HEK293 (cell line): ENCODE results near the gene NUMB.

ENCODE experiments used
- HOXA7 ChIP-seq: sonication (generic); formaldehyde crosslinking; IDR thresholded peaks from 2 replicates; pipeline ENCODE4 v1.8.1; 2022; ENCODE audit warnings: missing genetic modification reagents, borderline replicate concordance
- HOXD13 ChIP-seq: sonication (generic); formaldehyde crosslinking; IDR thresholded peaks from 2 replicates; pipeline ENCODE4 v1.8.0; 2022; ENCODE audit warnings: missing genetic modification reagents, borderline replicate concordance
- OVOL3 ChIP-seq: fragments of 450-650 bp; formaldehyde crosslinking; IDR thresholded peaks from 2 replicates; pipeline ENCODE4 v1.5.1; 2016; ENCODE audit warnings: missing biosample characterization, missing genetic modification characterization
- REST ChIP-seq: fragments of 450-650 bp; formaldehyde crosslinking; IDR thresholded peaks from 2 replicates; pipeline ENCODE4 v1.5.1; 2016; ENCODE audit warnings: missing biosample characterization, missing genetic modification characterization
- WT1 ChIP-seq: fragments of 450-650 bp; formaldehyde crosslinking; IDR thresholded peaks from 2 replicates; pipeline ENCODE4 v1.5.1; 2016; ENCODE audit warnings: missing biosample characterization, missing genetic modification characterization
- ZBTB17 ChIP-seq: fragments of 450-650 bp; formaldehyde crosslinking; IDR thresholded peaks from 2 replicates; pipeline ENCODE4 v1.5.1; 2016; ENCODE audit warnings: missing biosample characterization, missing genetic modification characterization
- ZBTB8A ChIP-seq: fragments of 450-650 bp; formaldehyde crosslinking; IDR thresholded peaks from 2 replicates; pipeline ENCODE4 v1.5.1; 2016; ENCODE audit warnings: missing biosample characterization, missing genetic modification characterization
- ZEB2 ChIP-seq: fragments of 450-650 bp; formaldehyde crosslinking; IDR thresholded peaks from 2 replicates; pipeline ENCODE4 v1.5.1; 2016; ENCODE audit warnings: missing biosample characterization, missing genetic modification characterization
- ZNF114 ChIP-seq: fragments of 450-650 bp; formaldehyde crosslinking; IDR thresholded peaks from 2 replicates; pipeline ENCODE4 v1.5.0; 2017; ENCODE audit warnings: missing biosample characterization, missing genetic modification characterization
- ZNF175 ChIP-seq: fragments of 450-650 bp; formaldehyde crosslinking; IDR thresholded peaks from 2 replicates; pipeline ENCODE4 v1.5.1; 2016; ENCODE audit warnings: missing biosample characterization, missing genetic modification characterization
- ZNF214 ChIP-seq: fragments of 450-650 bp; formaldehyde crosslinking; IDR thresholded peaks from 2 replicates; pipeline ENCODE4 v1.5.1; 2017; ENCODE audit warnings: missing biosample characterization, mild to moderate bottlenecking, missing genetic modification characterization, borderline replicate concordance
- ZNF223 ChIP-seq: fragments of 450-650 bp; formaldehyde crosslinking; IDR thresholded peaks from 2 replicates; pipeline ENCODE4 v1.5.1; 2016; ENCODE audit warnings: missing biosample characterization, missing genetic modification characterization
- ZNF302 ChIP-seq: fragments of 450-650 bp; formaldehyde crosslinking; IDR thresholded peaks from 2 replicates; pipeline ENCODE4 v1.5.1; 2016; ENCODE audit warnings: missing biosample characterization, missing genetic modification characterization, low read depth
- ZNF311 ChIP-seq: fragments of 450-650 bp; formaldehyde crosslinking; IDR thresholded peaks from 2 replicates; pipeline ENCODE4 v1.5.1; 2017; ENCODE audit warnings: missing biosample characterization, missing genetic modification characterization, borderline replicate concordance
- ZNF366 ChIP-seq: fragments of 450-650 bp; formaldehyde crosslinking; conservative IDR thresholded peaks from 2 replicates; pipeline ENCODE4 v1.5.1; 2016; ENCODE audit warnings: missing biosample characterization, missing genetic modification characterization
- ZNF391 ChIP-seq: fragments of 450-650 bp; formaldehyde crosslinking; IDR thresholded peaks from 2 replicates; pipeline ENCODE4 v1.5.1; 2016; ENCODE audit warnings: low read depth, missing biosample characterization, missing genetic modification characterization, borderline replicate concordance
- ZNF404 ChIP-seq: fragments of 450-650 bp; formaldehyde crosslinking; IDR thresholded peaks from 2 replicates; pipeline ENCODE4 v1.5.1; 2017; ENCODE audit warnings: missing biosample characterization, missing genetic modification characterization
- ZNF423 ChIP-seq: fragments of 450-650 bp; formaldehyde crosslinking; IDR thresholded peaks from 2 replicates; pipeline ENCODE4 v1.5.1; 2016; ENCODE audit warnings: missing biosample characterization, missing genetic modification characterization
- ZNF548 ChIP-seq: fragments of 450-650 bp; formaldehyde crosslinking; IDR thresholded peaks from 2 replicates; pipeline ENCODE4 v1.5.1; 2016; ENCODE audit warnings: missing biosample characterization, missing genetic modification characterization
- ZNF692 ChIP-seq: fragments of 450-650 bp; formaldehyde crosslinking; IDR thresholded peaks from 2 replicates; pipeline ENCODE4 v1.5.1; 2016; ENCODE audit warnings: missing biosample characterization, missing genetic modification characterization
- ZNF776 ChIP-seq: fragments of 450-650 bp; formaldehyde crosslinking; IDR thresholded peaks from 2 replicates; pipeline ENCODE4 v1.5.0; 2017; ENCODE audit warnings: missing biosample characterization, missing genetic modification characterization, borderline replicate concordance
- ZNF830 ChIP-seq: fragments of 450-650 bp; IDR thresholded peaks from 2 replicates; pipeline ENCODE4 v1.5.0; 2018; ENCODE audit warnings: missing biosample characterization, missing genetic modification characterization, low read depth, mild to moderate bottlenecking, moderate library complexity
- TF ChIP-seq, protein P1 (sequence below): sonication (generic); formaldehyde crosslinking; IDR thresholded peaks from 2 replicates; pipeline ENCODE4 v1.8.1; 2022; ENCODE audit warnings: mild to moderate bottlenecking, moderate library complexity, missing genetic modification reagents
- TF ChIP-seq, protein P2 (sequence below): fragments of 450-650 bp; formaldehyde crosslinking; IDR thresholded peaks from 2 replicates; pipeline ENCODE4 v1.5.1; 2016; ENCODE audit warnings: missing biosample characterization, missing genetic modification characterization
- TF ChIP-seq, protein P3 (sequence below): fragments of 450-650 bp; formaldehyde crosslinking; IDR thresholded peaks from 2 replicates; pipeline ENCODE4 v1.5.1; 2016; ENCODE audit warnings: missing biosample characterization, missing genetic modification characterization
- TF ChIP-seq, protein P4 (sequence below): fragments of 450-650 bp; formaldehyde crosslinking; IDR thresholded peaks from 2 replicates; pipeline ENCODE4 v1.5.1; 2017; ENCODE audit warnings: missing biosample characterization, missing genetic modification characterization

Gene NUMB

GRCh38 chr14:73227812-73228781 lies 230.2 kb downstream of the NUMB start (continued):
- TF ChIP-seq ZNF175 (no peak), ZNF223 (tag by site-specific recombination) (no peak), ZBTB8A (tag by site-specific recombination) (no peak), ZNF692 (tag by site-specific recombination) (peak; percentile 99), ZNF404 (no peak), ZNF302 (no peak), ZEB2 (tag by site-specific recombination) (0 out of 2 replicates have a peak, but pooled peaks have one; percentile 29), ZNF214 (tag by site-specific recombination) (no peak), OVOL3 (tag by site-specific recombination) (no peak), ZNF311 (tag by site-specific recombination) (no peak), ZBTB17 (tag by site-specific recombination) (no peak), REST (tag by site-specific recombination) (no peak), ZNF830 (tag by site-specific recombination) (no peak), ZNF423 (tag by site-specific recombination) (no peak), ZNF114 (tag by site-specific recombination) (no peak), WT1 (tag by site-specific recombination) (no peak), ZNF391 (no peak), ZNF548 (no peak), HOXA7 (CRISPR knock-in tag) (no peak), ZNF776 (tag by site-specific recombination) (no peak), ZNF366 (0 out of 2 replicates have a peak, but pooled peaks have one; percentile 24), HOXD13 (CRISPR knock-in tag) (no peak)
- TF ChIP-seq, protein P1, sequence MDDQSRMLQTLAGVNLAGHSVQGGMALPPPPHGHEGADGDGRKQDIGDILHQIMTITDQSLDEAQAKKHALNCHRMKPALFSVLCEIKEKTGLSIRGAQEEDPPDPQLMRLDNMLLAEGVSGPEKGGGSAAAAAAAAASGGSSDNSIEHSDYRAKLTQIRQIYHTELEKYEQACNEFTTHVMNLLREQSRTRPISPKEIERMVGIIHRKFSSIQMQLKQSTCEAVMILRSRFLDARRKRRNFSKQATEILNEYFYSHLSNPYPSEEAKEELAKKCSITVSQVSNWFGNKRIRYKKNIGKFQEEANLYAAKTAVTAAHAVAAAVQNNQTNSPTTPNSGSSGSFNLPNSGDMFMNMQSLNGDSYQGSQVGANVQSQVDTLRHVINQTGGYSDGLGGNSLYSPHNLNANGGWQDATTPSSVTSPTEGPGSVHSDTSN (CRISPR knock-in tag): no peak
- TF ChIP-seq, protein P2, sequence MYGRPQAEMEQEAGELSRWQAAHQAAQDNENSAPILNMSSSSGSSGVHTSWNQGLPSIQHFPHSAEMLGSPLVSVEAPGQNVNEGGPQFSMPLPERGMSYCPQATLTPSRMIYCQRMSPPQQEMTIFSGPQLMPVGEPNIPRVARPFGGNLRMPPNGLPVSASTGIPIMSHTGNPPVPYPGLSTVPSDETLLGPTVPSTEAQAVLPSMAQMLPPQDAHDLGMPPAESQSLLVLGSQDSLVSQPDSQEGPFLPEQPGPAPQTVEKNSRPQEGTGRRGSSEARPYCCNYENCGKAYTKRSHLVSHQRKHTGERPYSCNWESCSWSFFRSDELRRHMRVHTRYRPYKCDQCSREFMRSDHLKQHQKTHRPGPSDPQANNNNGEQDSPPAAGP (tag by site-specific recombination): 0 out of 2 replicates have a peak, but pooled peaks have one; percentile 14
- TF ChIP-seq, protein P3, sequence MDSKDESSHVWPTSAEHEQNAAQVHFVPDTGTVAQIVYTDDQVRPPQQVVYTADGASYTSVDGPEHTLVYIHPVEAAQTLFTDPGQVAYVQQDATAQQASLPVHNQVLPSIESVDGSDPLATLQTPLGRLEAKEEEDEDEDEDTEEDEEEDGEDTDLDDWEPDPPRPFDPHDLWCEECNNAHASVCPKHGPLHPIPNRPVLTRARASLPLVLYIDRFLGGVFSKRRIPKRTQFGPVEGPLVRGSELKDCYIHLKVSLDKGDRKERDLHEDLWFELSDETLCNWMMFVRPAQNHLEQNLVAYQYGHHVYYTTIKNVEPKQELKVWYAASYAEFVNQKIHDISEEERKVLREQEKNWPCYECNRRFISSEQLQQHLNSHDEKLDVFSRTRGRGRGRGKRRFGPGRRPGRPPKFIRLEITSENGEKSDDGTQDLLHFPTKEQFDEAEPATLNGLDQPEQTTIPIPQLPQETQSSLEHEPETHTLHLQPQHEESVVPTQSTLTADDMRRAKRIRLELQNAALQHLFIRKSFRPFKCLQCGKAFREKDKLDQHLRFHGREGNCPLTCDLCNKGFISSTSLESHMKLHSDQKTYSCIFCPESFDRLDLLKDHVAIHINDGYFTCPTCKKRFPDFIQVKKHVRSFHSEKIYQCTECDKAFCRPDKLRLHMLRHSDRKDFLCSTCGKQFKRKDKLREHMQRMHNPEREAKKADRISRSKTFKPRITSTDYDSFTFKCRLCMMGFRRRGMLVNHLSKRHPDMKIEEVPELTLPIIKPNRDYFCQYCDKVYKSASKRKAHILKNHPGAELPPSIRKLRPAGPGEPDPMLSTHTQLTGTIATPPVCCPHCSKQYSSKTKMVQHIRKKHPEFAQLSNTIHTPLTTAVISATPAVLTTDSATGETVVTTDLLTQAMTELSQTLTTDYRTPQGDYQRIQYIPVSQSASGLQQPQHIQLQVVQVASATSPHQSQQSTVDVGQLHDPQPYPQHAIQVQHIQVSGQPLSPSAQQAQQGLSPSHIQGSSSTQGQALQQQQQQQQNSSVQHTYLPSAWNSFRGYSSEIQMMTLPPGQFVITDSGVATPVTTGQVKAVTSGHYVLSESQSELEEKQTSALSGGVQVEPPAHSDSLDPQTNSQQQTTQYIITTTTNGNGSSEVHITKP (tag by site-specific recombination): no peak
- TF ChIP-seq, protein P4, sequence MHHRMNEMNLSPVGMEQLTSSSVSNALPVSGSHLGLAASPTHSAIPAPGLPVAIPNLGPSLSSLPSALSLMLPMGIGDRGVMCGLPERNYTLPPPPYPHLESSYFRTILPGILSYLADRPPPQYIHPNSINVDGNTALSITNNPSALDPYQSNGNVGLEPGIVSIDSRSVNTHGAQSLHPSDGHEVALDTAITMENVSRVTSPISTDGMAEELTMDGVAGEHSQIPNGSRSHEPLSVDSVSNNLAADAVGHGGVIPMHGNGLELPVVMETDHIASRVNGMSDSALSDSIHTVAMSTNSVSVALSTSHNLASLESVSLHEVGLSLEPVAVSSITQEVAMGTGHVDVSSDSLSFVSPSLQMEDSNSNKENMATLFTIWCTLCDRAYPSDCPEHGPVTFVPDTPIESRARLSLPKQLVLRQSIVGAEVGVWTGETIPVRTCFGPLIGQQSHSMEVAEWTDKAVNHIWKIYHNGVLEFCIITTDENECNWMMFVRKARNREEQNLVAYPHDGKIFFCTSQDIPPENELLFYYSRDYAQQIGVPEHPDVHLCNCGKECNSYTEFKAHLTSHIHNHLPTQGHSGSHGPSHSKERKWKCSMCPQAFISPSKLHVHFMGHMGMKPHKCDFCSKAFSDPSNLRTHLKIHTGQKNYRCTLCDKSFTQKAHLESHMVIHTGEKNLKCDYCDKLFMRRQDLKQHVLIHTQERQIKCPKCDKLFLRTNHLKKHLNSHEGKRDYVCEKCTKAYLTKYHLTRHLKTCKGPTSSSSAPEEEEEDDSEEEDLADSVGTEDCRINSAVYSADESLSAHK (tag by site-specific recombination): no peak
